GM21786 (cell line): ENCODE results near the gene RPH3AL.

ENCODE experiments used
- ATAC-seq: cut with Tn5 transposase; IDR thresholded peaks from one replicate; pipeline ENCODE4 v1.9.1; 2021; ENCODE audit not compliant: unreplicated experiment

RPH3AL gene

GRCh38 chr17:353838-354234 lies 1.2 kb upstream of the RPH3AL start:
- ATAC-seq = no peak

DNA sequence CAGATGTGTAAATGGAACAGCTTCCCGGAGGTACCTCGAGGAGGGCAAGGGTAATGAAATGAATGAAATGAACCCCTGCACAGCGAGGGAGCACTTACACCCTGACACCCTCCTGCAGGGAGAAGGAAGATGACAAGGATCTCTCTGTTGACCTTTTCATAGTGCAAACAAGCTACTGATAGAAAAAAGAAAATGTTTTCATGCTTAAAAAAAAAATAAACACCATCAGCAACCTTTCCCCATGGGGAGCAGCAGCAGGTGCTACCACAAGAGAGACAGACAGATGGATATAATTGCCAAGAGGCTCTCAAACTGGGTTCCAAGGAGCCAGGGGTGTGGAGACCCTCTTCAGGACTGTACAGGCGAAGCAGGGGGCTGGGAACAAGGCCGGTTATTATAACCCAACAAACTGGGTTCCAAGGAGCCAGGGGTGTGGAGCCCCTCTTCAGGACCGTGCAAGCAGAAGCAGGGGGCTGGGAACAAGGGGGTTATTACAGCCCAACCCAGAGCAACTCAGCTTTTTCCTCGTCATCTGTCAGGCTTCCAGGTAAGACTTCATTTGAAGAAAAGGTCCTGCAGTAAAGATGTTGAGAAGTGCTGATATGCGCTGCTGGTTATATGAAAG lies 718 bp upstream of the RPH3AL start:
- no peak for ATAC-seq

- ATAC-seq = no peak
These were observed 659 bp downstream of the RPH3AL start for GRCh38 chr17:351875-352420.

GRCh38 chr17:351449-351738 lies 1.2 kb downstream of the RPH3AL start:
- no peak for ATAC-seq

DNA sequence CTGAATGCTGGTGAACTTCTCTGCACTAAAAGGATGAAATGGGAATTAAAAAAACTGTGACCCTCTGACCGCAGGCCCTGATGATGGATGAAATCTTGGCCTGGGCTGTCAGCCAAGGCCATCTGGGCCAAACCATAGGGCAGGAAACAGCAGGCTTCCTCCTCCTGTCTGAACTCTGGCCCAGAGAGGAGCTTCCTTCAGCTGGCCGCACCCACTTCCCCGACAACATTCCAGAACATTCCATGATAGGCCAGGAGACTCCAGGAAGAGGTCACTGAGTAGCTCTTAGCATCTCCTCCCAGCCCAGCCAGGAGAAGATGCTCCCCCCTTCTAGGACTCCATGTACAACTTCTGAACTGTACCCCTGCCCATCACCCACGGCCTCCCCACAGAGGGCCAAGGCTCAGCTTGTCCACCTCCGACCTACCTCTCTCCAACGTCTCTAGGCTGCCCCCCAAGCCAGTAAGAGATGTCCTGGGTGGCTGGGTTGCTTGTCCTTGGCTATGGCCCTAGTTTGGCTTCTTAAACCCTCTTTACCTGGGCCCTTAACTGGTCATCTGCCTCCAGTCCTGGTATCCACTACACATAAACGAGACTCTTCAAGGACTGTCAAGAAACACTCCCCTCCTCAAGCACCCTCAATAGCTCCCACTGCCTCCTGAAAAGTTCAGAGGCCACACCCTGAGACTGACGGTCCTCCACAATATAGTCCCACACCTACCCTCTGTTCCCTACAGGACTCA lies 1.7 kb downstream of the RPH3AL start:
- no peak for ATAC-seq

GRCh38 chr17:349666-350065 lies 2.9 kb downstream of the RPH3AL start:
- ATAC-seq = no peak

DNA sequence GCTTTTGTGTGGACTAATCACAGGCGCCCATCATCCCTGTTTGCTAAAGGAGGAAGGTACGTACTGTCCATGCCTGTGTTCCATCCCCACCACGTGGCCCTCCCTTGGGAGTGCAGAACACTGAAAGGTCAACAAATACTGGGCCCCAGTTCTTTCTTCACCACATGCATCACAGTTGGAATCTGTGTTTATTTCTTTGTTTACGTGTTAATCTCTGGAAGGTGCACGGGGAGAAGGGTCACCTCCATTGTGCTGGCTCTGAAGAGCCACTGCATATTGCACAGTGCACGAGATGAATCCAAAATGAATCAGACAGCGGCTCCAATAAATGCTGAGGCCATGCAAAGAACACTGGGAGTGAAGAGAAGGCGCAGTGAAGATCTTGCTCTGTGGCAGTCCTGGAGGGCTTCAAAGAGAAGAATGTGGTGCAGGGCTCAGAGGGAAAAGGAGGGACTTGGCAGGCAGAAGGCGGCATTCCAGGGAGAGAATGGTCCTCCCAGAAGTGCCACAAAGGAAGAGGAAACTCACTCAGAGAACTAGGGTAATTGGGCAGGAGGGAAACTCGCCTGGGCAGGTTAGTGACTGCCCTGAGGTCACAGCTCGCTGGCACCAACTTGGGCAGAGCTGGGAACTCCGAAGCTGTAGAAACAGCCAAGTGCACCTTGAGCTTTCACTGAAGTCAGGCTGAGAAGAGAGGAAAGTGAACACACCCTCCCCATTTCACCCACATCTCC lies 3.7 kb downstream of the RPH3AL start:
- ATAC-seq = no peak

GRCh38 chr17:348012-348411 lies 4.6 kb downstream of the RPH3AL start:
- no peak for ATAC-seq

DNA sequence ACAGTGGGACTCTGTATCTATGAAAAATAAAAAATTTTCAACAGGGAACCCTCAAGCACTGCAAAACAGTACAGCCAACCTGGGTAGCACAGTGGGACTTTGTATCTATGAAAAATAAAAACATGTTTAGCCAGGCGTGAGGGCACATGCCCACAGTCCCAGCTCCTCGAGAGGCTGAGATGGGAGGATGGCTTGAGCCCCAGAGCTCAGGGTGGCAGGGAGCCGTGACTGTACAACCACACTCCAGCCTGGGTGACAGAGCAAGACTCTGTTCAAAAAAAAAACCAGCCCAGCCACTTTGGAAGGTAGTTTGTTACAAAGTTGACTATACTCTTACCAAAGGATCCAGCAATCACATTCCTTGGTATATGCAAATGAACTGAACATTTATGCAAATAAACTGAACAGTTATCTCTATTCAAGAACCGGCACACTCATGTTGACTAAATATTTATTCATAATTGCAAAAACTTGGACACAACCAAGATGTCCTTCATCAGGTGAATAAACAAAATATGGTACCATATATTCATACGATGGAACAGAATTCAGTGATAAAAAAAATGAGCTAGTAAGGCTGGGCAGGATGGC lies 5.2 kb downstream of the RPH3AL start:
- ATAC-seq = no peak

- no peak for ATAC-seq
These were observed 6.4 kb downstream of the RPH3AL start for GRCh38 chr17:345992-346785.

DNA sequence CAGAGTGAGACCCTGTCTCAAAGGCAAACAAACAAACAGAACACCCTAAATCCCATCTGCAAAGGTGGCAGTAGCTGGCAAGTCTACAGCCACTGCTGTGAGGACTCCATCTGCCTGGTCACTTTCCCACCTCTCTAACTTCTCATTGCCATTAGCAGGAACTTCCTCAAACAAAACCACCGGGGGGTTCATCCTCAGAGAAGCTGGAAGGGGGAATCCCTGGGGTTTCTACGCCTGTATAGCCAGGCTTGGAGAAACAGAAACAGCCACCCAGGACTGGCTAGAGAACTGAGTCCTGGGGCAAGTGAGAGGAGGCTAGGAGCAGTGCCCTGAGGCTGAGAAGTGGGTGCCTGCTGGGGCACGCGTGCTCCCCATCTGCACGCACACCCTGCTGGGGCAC lies 7.3 kb downstream of the RPH3AL start:
- no peak for ATAC-seq

- ATAC-seq = no peak
These were observed 8.5 kb downstream of the RPH3AL start for GRCh38 chr17:343875-344752.

GRCh38 chr17:343211-343610 lies 9.4 kb downstream of the RPH3AL start:
- no peak for ATAC-seq

DNA sequence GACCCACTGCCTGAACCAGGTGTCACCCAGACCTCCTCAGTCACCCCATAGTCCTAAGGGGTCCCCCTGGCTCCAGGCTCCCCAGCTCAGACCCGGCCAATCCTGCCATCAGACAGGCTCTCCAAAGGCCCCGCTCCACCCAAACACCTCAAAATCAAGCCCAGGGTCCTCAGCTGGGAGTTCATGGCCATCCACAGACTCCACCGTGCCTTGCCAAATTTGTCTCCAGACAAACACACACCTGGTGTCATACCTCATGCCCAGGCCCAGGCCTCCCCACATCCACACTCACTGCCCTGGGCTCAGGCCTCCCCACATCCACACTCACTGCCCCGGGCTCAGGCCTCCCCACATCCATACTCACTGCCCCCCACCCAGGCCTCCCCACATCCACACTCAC lies 12.5 kb downstream of the RPH3AL start:
- ATAC-seq = no peak

DNA sequence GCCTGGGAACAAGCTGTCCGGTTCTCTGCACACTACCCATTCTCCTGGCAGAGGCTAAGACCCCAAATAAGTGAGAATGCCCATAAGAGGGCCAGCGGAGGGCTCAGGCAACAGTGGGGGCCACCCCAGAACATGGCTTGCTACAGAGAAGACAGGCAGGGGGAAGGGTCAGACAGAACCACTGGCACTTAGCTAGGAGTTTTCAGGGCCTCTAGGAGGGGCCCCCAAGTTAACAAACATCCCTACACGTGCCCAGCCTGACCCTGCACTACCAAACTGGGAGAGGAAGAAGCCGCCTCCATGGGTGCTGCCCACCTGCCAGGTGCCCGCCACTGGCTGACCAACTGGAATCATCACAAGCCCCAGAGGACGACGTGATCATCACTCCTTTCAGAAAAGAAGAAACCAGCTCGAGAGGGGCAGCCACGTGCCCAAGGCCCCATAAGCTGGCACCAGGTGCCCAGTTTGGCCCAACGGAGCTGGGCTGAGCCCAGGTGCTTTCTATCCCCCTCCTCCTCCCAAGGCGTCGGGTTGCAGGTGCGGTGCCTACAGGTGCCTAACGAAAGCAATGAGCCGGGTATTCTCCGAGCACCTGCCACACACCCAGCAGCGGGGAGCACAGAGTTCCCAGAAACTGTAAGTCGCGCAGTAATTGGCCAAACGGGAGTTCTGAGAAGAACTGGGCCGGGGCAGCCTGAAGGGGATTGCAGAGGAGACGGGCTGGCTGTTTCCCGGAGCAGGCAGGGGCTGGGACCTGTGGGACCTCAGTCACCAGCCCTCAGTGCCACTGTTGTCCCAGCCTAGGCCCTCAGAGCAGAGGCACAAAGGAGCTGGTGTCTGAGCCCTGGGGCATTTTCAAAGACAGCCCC lies 13.2 kb downstream of the RPH3AL start:
- no peak for ATAC-seq

- ATAC-seq = no peak
These were observed 14.0 kb downstream of the RPH3AL start for GRCh38 chr17:338442-339192.

DNA sequence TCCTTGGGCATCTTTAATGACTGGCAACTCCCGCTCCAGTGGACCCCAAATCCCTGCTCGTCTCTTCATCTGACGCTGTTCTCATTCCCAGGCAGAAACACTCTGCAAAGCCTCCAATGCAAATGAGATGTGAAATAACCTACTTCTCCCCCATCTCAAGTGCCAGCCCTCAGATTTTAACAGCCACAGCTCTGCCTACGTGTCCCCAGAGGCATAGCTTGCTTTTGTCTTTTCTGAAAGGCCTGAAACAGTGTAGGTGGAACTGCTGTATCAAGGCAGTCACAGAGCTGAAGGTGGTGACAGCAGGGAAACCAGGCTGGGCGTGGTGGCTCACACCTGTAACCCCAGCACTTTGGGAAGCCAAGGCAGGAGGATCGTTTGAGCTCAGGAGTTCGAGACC lies 14.7 kb downstream of the RPH3AL start:
- ATAC-seq = no peak

- ATAC-seq = no peak
These were observed 15.2 kb downstream of the RPH3AL start for GRCh38 chr17:337453-337852.
